HG03442 (cell line): ENCODE results near the gene USP10.

ENCODE experiments used
- ATAC-seq: cut with Tn5 transposase; IDR thresholded peaks from one replicate; pipeline ENCODE4 v1.9.1; 2021; ENCODE audit warnings: mild to moderate bottlenecking, moderate library complexity; ENCODE audit not compliant: unreplicated experiment

The USP10 gene

DNA sequence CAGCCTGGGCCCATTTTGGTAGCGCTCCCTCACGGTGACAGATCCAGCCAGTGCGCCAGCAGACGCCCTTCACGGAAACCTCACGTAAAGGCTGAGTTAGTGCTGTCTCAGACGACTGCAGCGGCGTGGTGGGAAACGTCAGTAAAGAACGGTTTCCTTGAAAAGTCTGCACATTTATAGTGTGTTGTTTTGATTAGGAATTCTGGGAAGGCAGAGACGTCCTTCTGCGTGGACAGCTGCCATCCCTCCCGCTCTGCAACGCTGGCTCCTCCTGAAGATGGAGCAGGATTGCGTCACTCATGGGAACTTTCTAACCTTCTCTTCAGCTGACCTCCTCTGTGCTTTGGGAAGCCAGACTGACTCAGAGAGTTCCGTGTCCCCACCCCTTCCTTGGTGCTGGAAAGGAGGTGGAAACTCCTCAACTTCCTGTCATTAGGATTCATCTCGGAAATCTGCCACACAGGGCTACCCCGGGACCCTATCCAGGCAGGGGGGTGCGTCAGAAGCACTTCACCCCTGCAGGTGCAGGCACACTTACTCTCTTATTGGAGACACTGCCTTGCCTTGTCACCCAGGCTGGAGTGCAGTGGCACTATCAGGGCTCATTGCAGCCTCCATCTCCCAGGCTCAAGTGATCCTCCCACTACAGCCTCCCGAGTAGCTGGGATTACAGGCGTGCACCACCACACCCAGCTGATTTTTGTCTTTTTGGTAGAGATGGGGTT is 95.7 kb downstream of the USP10 start:
- ATAC-seq = no peak

- ATAC-seq = no peak
Observed at GRCh38 chr16:84800158-84800978, 100.6 kb downstream of the USP10 start.

DNA sequence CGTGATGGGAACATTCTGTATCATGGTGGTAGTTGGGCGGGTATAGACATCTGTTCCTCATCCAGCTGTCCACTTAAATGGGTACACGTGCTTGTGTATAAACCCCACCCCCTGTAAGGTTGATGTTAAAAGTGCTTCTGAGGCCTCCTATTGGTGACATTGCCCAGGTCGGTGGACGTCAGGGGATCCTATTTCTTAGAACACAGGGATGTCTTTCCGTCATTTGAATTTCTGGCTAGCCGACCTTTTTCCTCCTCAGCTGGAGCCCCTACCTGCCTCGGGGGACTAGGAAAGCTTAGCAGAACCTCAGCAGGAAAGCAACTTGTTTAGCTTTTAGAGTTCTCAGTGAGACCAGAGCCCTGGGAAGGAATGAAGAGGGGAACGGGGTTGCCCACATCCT is 103.3 kb downstream of the USP10 start:
- no peak for ATAC-seq

DNA sequence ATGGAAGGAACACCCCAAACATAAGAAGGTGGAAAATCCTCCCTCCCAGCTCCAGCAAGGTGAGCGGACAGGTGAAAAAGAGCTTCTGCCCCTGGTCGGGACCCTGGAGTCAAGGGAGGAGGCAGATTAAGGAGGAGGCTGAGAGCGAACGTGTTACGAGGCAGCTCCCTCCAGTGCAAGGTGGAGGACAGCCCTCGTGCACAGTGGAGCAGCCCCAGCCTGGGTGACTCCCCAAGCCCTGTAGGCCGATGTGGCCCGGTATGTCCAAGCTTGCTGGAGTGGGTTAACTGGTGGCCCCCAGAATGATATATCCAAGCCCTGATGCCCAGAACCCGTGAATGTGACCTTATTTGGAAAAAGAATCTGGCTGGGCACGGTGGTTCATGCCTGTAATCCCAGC is 104.5 kb downstream of the USP10 start:
- ATAC-seq = no peak

GRCh38 chr16:84806256-84806889 is 106.6 kb downstream of the USP10 start:
- ATAC-seq = no peak

- no peak for ATAC-seq
Observed at GRCh38 chr16:84806890-84807258, 107.1 kb downstream of the USP10 start.

- ATAC-seq = no peak
Observed at GRCh38 chr16:84807776-84808175, 108.0 kb downstream of the USP10 start.

- no peak for ATAC-seq
Observed at GRCh38 chr16:84808826-84809225, 109.0 kb downstream of the USP10 start.

- ATAC-seq = no peak
Observed at GRCh38 chr16:84810518-84811273, 110.9 kb downstream of the USP10 start.

- ATAC-seq = no peak
Observed at GRCh38 chr16:84811529-84811928, 111.7 kb downstream of the USP10 start.

DNA sequence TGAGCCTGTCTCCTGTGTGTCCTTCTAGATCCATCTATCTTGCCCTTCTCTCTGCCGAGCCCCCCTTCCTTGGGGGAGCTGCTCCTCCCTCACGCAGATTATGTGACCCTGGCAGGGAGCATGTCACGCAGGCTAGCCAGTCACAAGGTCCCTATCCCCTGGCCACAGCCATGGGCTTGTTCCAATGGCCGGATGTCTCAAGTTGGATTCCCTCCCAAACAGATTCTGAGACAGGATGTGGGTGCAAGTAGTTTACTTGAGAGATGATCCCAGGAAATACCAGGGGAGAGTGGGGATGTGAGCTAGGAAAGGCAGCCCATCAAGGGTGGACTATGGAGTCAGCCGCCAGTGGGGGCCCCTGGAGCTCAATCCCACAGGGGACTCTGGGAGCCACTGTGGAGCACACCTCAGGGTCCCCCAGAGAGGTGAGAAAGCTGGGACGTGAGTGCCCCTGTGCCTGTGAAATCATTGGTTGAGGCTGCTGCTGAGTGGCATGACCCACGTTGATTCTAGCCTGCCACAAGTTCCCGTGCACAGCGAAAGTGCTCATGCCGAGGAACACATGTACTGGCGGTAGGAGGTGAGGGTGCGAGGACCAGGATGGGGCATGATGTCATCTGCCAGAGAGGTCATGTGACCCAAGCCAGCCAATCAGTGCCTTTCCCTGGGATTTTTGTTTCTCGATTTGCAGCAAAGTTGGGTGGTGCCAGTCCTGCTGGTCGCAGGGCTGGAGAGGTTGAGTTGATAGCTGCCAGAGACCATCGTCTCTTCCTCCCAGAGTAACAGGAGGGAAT is 113.5 kb downstream of the USP10 start:
- ATAC-seq = no peak

DNA sequence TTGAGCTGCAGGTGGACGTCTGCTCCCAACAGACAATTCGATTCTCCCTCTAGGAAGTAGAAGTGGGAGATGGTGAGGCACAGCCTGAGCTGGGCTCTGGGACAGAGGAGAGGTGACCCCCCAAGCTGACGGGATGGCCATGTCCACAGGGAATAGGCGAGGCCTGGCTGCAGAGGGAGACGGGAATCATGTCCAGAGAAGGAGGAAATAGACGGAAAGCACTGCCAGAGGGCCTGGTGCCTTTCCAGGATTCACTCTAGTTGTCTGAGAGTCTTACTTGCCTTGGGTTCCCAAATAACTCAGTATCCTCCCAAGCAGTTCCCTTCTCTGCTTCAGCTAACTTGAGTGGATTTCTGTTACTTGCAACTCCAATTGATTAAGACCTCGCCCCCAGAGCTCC is 115.7 kb downstream of the USP10 start:
- ATAC-seq = no peak

GRCh38 chr16:84816023-84816422 is 116.2 kb downstream of the USP10 start:
- no peak for ATAC-seq

GRCh38 chr16:84816485-84816884 is 116.7 kb downstream of the USP10 start:
- no peak for ATAC-seq

GRCh38 chr16:84817206-84817605 is 117.4 kb downstream of the USP10 start:
- ATAC-seq = no peak

- ATAC-seq = no peak
Observed at GRCh38 chr16:84817613-84818012, 117.8 kb downstream of the USP10 start.

GRCh38 chr16:84818133-84818532 is 118.3 kb downstream of the USP10 start:
- ATAC-seq = no peak

DNA sequence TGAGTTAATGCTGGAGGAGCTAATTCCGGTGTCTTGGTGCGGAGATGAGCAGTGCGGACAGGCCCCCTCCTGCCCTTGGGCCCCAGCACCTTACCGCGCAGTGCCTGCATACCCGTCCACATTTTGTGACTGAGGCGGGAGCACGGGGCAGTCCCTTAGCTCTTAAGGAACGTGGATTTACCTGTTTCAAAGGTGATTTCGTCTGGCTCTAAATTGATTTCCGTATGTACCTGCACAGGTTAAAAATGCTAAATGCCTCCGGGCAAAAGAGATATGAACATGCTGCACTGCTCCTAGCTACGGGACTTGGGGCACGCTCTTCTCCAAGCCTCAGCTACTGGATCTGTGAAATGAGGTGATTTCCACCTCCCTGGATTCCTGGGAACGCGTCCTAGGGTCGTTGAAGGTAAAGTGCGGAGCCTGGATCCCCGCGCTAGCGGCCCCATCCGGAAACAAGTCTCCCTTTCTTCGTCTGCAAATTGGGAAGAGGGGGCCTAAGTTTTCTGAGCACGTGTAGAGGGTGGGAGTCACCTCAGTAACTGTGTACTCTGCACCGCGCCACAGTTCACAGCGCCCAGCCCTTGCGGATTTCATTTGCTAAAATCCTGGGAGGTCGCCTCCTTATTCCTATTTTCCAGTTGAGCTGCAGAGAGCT is 119.3 kb downstream of the USP10 start:
- ATAC-seq = no peak

DNA sequence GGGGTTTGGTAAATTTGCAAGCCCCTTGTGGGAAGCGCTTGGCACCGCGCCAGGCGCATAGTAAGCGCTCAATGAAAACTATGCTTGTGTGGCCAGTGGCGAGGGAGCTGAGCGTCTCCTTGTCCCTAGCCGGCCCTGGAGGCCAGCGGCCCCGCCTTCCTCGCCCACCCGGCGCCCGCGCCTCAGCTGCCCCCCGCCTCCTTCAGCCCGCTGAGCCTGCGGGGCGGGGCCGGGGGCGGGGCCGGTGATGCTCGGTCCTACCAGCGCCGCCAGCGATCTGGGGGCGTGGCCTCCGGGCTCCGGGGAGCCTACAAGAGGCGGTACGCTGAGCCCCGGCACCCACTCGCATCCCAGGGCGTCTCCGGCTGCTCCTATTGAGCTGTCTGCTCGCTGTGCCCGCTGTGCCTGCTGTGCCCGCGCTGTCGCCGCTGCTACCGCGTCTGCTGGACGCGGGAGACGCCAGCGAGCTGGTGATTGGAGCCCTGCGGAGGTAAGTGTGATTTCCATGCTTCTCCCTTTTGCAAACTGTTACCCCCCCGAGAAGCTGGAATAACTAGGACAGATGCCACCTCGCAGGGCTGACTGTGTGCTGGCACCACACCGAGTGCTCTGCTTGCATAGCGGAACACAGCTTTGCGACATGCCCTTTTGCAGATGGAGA is 120.0 kb downstream of the USP10 start, which contains the start of gene CRISPLD2:
Gene CRISPLD2, plus strand, starts transcription at position 342 of the 661 bp plus-strand sequence. CDS start 18,511 bp downstream, outside the sequence.
- ATAC-seq = no peak
